Measurements from ENCODE around the gene HTT.

GRCh38 chr4:3199653-3200422 lies 125.4 kb downstream of the HTT start:
- no peak for TF ChIP-seq RAD21 (conservative IDR thresholded peaks at IDR 0.05)
- TF ChIP-seq, protein P1, sequence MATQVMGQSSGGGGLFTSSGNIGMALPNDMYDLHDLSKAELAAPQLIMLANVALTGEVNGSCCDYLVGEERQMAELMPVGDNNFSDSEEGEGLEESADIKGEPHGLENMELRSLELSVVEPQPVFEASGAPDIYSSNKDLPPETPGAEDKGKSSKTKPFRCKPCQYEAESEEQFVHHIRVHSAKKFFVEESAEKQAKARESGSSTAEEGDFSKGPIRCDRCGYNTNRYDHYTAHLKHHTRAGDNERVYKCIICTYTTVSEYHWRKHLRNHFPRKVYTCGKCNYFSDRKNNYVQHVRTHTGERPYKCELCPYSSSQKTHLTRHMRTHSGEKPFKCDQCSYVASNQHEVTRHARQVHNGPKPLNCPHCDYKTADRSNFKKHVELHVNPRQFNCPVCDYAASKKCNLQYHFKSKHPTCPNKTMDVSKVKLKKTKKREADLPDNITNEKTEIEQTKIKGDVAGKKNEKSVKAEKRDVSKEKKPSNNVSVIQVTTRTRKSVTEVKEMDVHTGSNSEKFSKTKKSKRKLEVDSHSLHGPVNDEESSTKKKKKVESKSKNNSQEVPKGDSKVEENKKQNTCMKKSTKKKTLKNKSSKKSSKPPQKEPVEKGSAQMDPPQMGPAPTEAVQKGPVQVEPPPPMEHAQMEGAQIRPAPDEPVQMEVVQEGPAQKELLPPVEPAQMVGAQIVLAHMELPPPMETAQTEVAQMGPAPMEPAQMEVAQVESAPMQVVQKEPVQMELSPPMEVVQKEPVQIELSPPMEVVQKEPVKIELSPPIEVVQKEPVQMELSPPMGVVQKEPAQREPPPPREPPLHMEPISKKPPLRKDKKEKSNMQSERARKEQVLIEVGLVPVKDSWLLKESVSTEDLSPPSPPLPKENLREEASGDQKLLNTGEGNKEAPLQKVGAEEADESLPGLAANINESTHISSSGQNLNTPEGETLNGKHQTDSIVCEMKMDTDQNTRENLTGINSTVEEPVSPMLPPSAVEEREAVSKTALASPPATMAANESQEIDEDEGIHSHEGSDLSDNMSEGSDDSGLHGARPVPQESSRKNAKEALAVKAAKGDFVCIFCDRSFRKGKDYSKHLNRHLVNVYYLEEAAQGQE (IDR thresholded peaks at IDR 0.05; ENCODE audit: borderline replicate concordance), result no peak
